BE2C (cell line): Measurements from ENCODE around the gene ZNF136.

Experiments used
- DNase-seq: peaks from one replicate; pipeline ENCODE4 v3.0.0-alpha.2; 2020
- H3K27me3 ChIP-seq: fragments of 250-450 bp; sonication (Bioruptor Pico); 2 replicates; pipeline ENCODE4 v1.5.1; 2020; ENCODE audit warnings: mild to moderate bottlenecking
- H3K36me3 ChIP-seq: fragments of 250-450 bp; sonication (Bioruptor Pico); 2 replicates; pipeline ENCODE4 v1.5.1; 2020; ENCODE audit warnings: mild to moderate bottlenecking
- H3K4me1 ChIP-seq: fragments of 250-450 bp; sonication (Bioruptor Pico); 2 replicates; pipeline ENCODE4 v1.5.1; 2020
- H3K4me3 ChIP-seq: 2 replicates; pipeline ENCODE4 v1.5.1; 2011; ENCODE audit warnings: low read depth, low read length
- H3K9me3 ChIP-seq: fragments of 250-450 bp; sonication (Bioruptor Pico); 2 replicates; pipeline ENCODE4 v1.5.1; 2020
- CTCF ChIP-seq: IDR thresholded peaks from 2 replicates; pipeline ENCODE4 v1.5.1; 2012; ENCODE audit warnings: mild to moderate bottlenecking, low read depth, low read length

Gene ZNF136

GRCh38 chr19:12145348-12145747, 17.5 kb upstream of the ZNF136 start:
- Histone ChIP-seq H3K9me3 (peaks cover 7% of the 10 kb centered on the region), H3K4me1 (peaks cover 6% of the 10 kb centered on the region), H3K27me3 (no peaks in the 10 kb centered on the region), H3K36me3 (peaks cover 46% of the 10 kb centered on the region), H3K4me3 (no peak overlapping the region)
- DNase-seq, result no peak
- no peak for TF ChIP-seq CTCF

GRCh38 chr19:12155324-12155860, 7.5 kb upstream of the ZNF136 start:
- Histone ChIP-seq H3K27me3 (no peaks in the 10 kb centered on the region), H3K4me3 (peak overlapping the region; percentile 90), H3K36me3 (peaks cover 30% of the 10 kb centered on the region), H3K9me3 (no peaks in the 10 kb centered on the region), H3K4me1 (no peaks in the 10 kb centered on the region; the same call in 1 of the 2 replicates)
- DNase-seq, result no peak
- TF ChIP-seq CTCF, result no peak

- peak; percentile 95 for DNase-seq
- no peaks in the 10 kb centered on the region for H3K27me3 ChIP-seq
- no peak for TF ChIP-seq CTCF
- peak within 1 kb of the TSS; percentile 90 for H3K4me3 ChIP-seq
- no peaks in the 10 kb centered on the region; the same call in 1 of the 2 replicates for H3K4me1 ChIP-seq
- peaks cover 23% of the 10 kb centered on the region for H3K36me3 ChIP-seq
- no peaks in the 10 kb centered on the region for H3K9me3 ChIP-seq
Observed at GRCh38 chr19:12156223-12157058, 6.5 kb upstream of the ZNF136 start, which contains the start of gene ZNF625. ZNF625 (minus strand) TSS chr19:12156734; CDS start chr19:12156558, 176 bp downstream.

GRCh38 chr19:12159773-12160414, 3.0 kb upstream of the ZNF136 start:
- Histone ChIP-seq H3K4me1 (no peaks in the 10 kb centered on the region; the same call in 1 of the 2 replicates), H3K9me3 (no peaks in the 10 kb centered on the region), H3K36me3 (peaks cover under 1% of the 10 kb centered on the region; the same call in 1 of the 2 replicates), H3K4me3 (no peak overlapping the region), H3K27me3 (no peaks in the 10 kb centered on the region)
- peak; percentile 19 for DNase-seq
- no peak for TF ChIP-seq CTCF

GRCh38 chr19:12162513-12162881, 399 bp upstream of the ZNF136 start:
- TF ChIP-seq CTCF, result no peak
- Histone ChIP-seq H3K4me3 (peak overlapping the region; percentile 92), H3K27me3 (no peaks in the 10 kb centered on the region), H3K4me1 (no peaks in the 10 kb centered on the region), H3K36me3 (peaks cover 4% of the 10 kb centered on the region; the same call in 1 of the 2 replicates), H3K9me3 (no peaks in the 10 kb centered on the region)
- no peak for DNase-seq
